Endothelial cell of umbilical vein (primary cell): ENCODE results near the gene NGFR. TPM values are rescaled to one million over a fixed set of nuclear protein-coding genes. Genes with fewer than 3 reads are reported as not detected.

Experiments used
- BruUV-seq: library from RNA; stranded (reverse); fragments of 400-500 nt; replicated peaks from 2 replicates; lab custom pipeline; 2021; lab: Mats Ljungman, UMichigan
- CTCF ChIA-PET: fragments of 300-600, 350-600 bp; sonication (Branson Sonifier 250); formaldehyde crosslinking; loops from one replicate; lab custom pipeline; 2021; ENCODE audit warnings: antibody characterized with exemption, inconsistent platforms; lab: Charles Lee
- POLR2A ChIA-PET: fragments of 300-600, 350-600 bp; sonication (Branson Sonifier 250); formaldehyde crosslinking; loops from one replicate; lab custom pipeline; 2021; ENCODE audit warnings: antibody characterized with exemption, inconsistent platforms; lab: Charles Lee
- DNase-seq: peaks from one replicate; pipeline ENCODE4 v3.0.0-alpha.2; 2011; ENCODE audit warnings: low read depth, low spot score
- FAIRE-seq: peaks from 2 replicates; lab custom pipeline; 2011; peaks lifted over from hg19 to GRCh38; lab: Jason Lieb, UNC
- H2AFZ ChIP-seq: 2 replicates; pipeline ENCODE4 v1.6.0; 2012; ENCODE audit warnings: low read depth, low read length, control low read depth, inconsistent platforms
- H3K27ac ChIP-seq: 2 replicates; pipeline ENCODE4 v1.5.1; 2011; ENCODE audit warnings: low read depth, mild to moderate bottlenecking, control low read depth, low read length, moderate library complexity; ENCODE audit not compliant: insufficient read depth
- H3K27me3 ChIP-seq, 2 experiments: 2 replicates each; pipeline versions ENCODE4 v1.6.0 to v1.6.1; 2011; ENCODE audit warnings: low read length in 2 of 2, mixed read lengths in 1 of 2; ENCODE audit not compliant: control insufficient read depth in 2 of 2, insufficient read depth in 2 of 2
- H3K36me3 ChIP-seq, 2 experiments: 2 replicates in 1 of 2; 3 replicates in 1 of 2; pipeline ENCODE4 v1.5.1; 2011; ENCODE audit warnings: low read length in 2 of 2, mild to moderate bottlenecking in 1 of 2, moderate library complexity in 1 of 2; ENCODE audit not compliant: control insufficient read depth in 2 of 2, insufficient read depth in 2 of 2; ENCODE audit errors: extremely low read depth in 1 of 2
- H3K4me1 ChIP-seq: 3 replicates; pipeline ENCODE4 v1.5.1; 2011; ENCODE audit warnings: mild to moderate bottlenecking, low read length; ENCODE audit not compliant: control insufficient read depth, insufficient read depth; ENCODE audit errors: extremely low read depth
- H3K4me2 ChIP-seq: 2 replicates; pipeline ENCODE4 v1.6.1; 2011; ENCODE audit warnings: low read length, control low read depth, mixed read lengths; ENCODE audit not compliant: insufficient read depth
- H3K4me3 ChIP-seq, 3 experiments: fragments of 200-600 bp in 1 of 3; sonication (generic), shearing (Covaris generic) in 1 of 3; replicated peaks in 1 of 3; 2 replicates each; pipeline ENCODE4 v1.5.1; 2011 to 2016; ENCODE audit warnings: control low read depth in 3 of 3, low read length in 3 of 3, mild to moderate bottlenecking in 2 of 3, inconsistent platforms in 1 of 3, low read depth in 1 of 3, moderate library complexity in 1 of 3; ENCODE audit not compliant: insufficient read depth in 1 of 3
- H3K79me2 ChIP-seq: 2 replicates; pipeline ENCODE4 v1.6.0; 2012; ENCODE audit warnings: low read length, inconsistent platforms; ENCODE audit not compliant: control insufficient read depth, insufficient read depth
- H3K9ac ChIP-seq: replicated peaks from 2 replicates; pipeline ENCODE3; 2011; ENCODE audit warnings: low read length, control low read depth; ENCODE audit not compliant: insufficient read depth; ENCODE audit errors: extremely low read depth
- H3K9me1 ChIP-seq: replicated peaks from 3 replicates; pipeline ENCODE4 v1.6.0; 2011; ENCODE audit warnings: mild to moderate bottlenecking, low read length; ENCODE audit not compliant: control insufficient read depth, insufficient read depth; ENCODE audit errors: extremely low read depth
- H3K9me3 ChIP-seq: replicated peaks from 2 replicates; pipeline ENCODE4 v1.5.1; 2012; ENCODE audit warnings: low read length, inconsistent platforms; ENCODE audit not compliant: control insufficient read depth, insufficient read depth
- H4K20me1 ChIP-seq: replicated peaks from 2 replicates; pipeline ENCODE3; 2011; ENCODE audit warnings: mild to moderate bottlenecking, low read length; ENCODE audit not compliant: control insufficient read depth, insufficient read depth; ENCODE audit errors: extremely low read depth
- CTCF ChIP-seq, 2 donors: IDR thresholded peaks; 1 replicate in 1 of 2; 2 replicates in 1 of 2; pipeline ENCODE4 v1.5.1; 2011; ENCODE audit warnings: low read length in 2 of 2, mild to moderate bottlenecking in 2 of 2, moderate library complexity in 2 of 2, control low read depth in 1 of 2, inconsistent platforms in 1 of 2, low read depth in 1 of 2; ENCODE audit not compliant: insufficient read depth in 1 of 2; ENCODE audit errors: extremely low read depth in 1 of 2
- EZH2 ChIP-seq: IDR thresholded peaks from 2 replicates; pipeline ENCODE4 v1.6.1; 2012; ENCODE audit warnings: borderline replicate concordance, low read depth, mild to moderate bottlenecking, moderate library complexity, low read length, inconsistent platforms; ENCODE audit not compliant: severe bottlenecking
- FOS ChIP-seq: IDR thresholded peaks from 2 replicates; pipeline ENCODE4 v1.6.1; 2011; ENCODE audit warnings: mild to moderate bottlenecking, low read length, moderate library complexity, borderline replicate concordance; ENCODE audit not compliant: insufficient read depth
- GATA2 ChIP-seq: IDR thresholded peaks from 2 replicates; pipeline ENCODE4 v1.7.0; 2011; ENCODE audit warnings: low read depth, mild to moderate bottlenecking, moderate library complexity, mixed read lengths, low read length; ENCODE audit not compliant: insufficient read length, insufficient read depth
- JUN ChIP-seq: IDR thresholded peaks from 2 replicates; pipeline ENCODE4 v1.6.1; 2011; ENCODE audit warnings: borderline replicate concordance, low read depth; ENCODE audit not compliant: insufficient read length, insufficient read depth
- MAX ChIP-seq: IDR thresholded peaks from 2 replicates; pipeline ENCODE4 v1.6.1; 2011; ENCODE audit not compliant: insufficient read depth, insufficient read length
- MYC ChIP-seq: IDR thresholded peaks from one replicate; pipeline ENCODE4 v1.6.1; 2011; ENCODE audit warnings: mild to moderate bottlenecking, low read depth, low read length
- POLR2A ChIP-seq: IDR thresholded peaks from 2 replicates; pipeline ENCODE4 v1.6.1; 2012; ENCODE audit warnings: low read depth, mild to moderate bottlenecking, control low read depth, low read length
- POLR2AphosphoS5 ChIP-seq: IDR thresholded peaks from 2 replicates; pipeline ENCODE4 v1.6.1; 2012; ENCODE audit warnings: low read depth, mild to moderate bottlenecking, control low read depth, low read length, moderate library complexity; ENCODE audit not compliant: insufficient read depth
- dilution Hi-C: fragments of 300-500 bp; cut with MboI; formaldehyde crosslinking; loops from one replicate; pipeline ENCODE4 v1.15.0; 2019; ENCODE audit warnings: low sequenced_read_pairs; ENCODE audit not compliant: extremely low pct_ligation_motif_present
- intact Hi-C: fragments of 100-400 bp; cut with micrococcal nuclease; formaldehyde crosslinking; loops from one replicate; pipeline ENCODE4 v1.10.0; 2022
- polyA plus RNA-seq, 4 experiments: library from polyadenylated mRNA; depleted of rRNA in 3 of 4; stranded (reverse) in 3 of 4; unstranded in 1 of 4; fragments of >200 nt; gene quantifications; 2 replicates each; pipeline versions ENCODE4 v1.2.1 to v1.2.3, GENCODE V29; 2011 to 2012; ENCODE audit warnings: missing spikeins in 1 of 4
- total RNA-seq: library from RNA; stranded (reverse); gene quantifications from 2 replicates; pipeline ENCODE4 v1.2.3, GENCODE V29; 2021

NGFR gene
- total and polyA plus RNA-seq, 2 donors (not counting 3 experiments of a cell fraction or from before 2014, with no cell fraction given), result not detected

- dilution Hi-C loops, result no loop called here
- no peaks in the 10 kb centered on the region for H3K9me3 ChIP-seq
- no peak for FAIRE-seq
- no peak overlapping the region for H3K27ac ChIP-seq
- ChIA-PET POLR2A (interaction anchor here (0.6 kb wide), 1 partner anchor 32 kb away, joined by 3 read pairs; no protein-coding TSS in a partner anchor), CTCF (no interaction called here)
- intact Hi-C loops, result no loop called here
- H2AFZ ChIP-seq, result no peak overlapping the region
- no peaks in the 10 kb centered on the region for H3K9me1 ChIP-seq
- no peaks in the 10 kb centered on the region for H3K36me3 ChIP-seq
- DNase-seq, result no peak
- no peak overlapping the region for H3K4me2 ChIP-seq
- H3K4me3 ChIP-seq, result no peak overlapping the region
- no TSS peak for BruUV-seq
- no peaks in the 10 kb centered on the region for H4K20me1 ChIP-seq
- peaks cover 0 to 6% of the 10 kb centered on the region in 2 experiments for H3K27me3 ChIP-seq
- no peak overlapping the region for H3K9ac ChIP-seq
- no peaks in the 10 kb centered on the region for H3K4me1 ChIP-seq
- H3K79me2 ChIP-seq, result no peaks in the 10 kb centered on the region
- no peak for TF ChIP-seq JUN
- no peak for TF ChIP-seq MAX
- TF ChIP-seq POLR2A, result no peak
- TF ChIP-seq FOS, result no peak
- TF ChIP-seq EZH2, result no peak
- TF ChIP-seq GATA2, result no peak
- TF ChIP-seq MYC, result no peak
- no peak for TF ChIP-seq CTCF (IDR thresholded peaks at IDR 0.05; ENCODE audit: extremely low read depth in 1 of 2, insufficient read depth in 1 of 2, low read depth in 1 of 2, low read length in 2 of 2)
- TF ChIP-seq POLR2AphosphoS5, result no peak
These were observed 44.9 kb upstream of the NGFR start for GRCh38 chr17:49450181-49450580.
